COLO668 (cell line): ENCODE results near the gene MME.
"Not testable (repeated sequence)": the region's sequence is repeated elsewhere in the genome, so short reads cannot be mapped to it uniquely, and the experiment has no call there.

ENCODE experiments used
- DNase-seq: peaks from one replicate; lab custom pipeline; 2025; ENCODE audit not compliant: unreplicated experiment; lab: John Stamatoyannopoulos, UW

The MME gene

GRCh38 chr3:155083313-155083905 is 3.3 kb downstream of the MME start:
- DNase-seq = no peak

DNA sequence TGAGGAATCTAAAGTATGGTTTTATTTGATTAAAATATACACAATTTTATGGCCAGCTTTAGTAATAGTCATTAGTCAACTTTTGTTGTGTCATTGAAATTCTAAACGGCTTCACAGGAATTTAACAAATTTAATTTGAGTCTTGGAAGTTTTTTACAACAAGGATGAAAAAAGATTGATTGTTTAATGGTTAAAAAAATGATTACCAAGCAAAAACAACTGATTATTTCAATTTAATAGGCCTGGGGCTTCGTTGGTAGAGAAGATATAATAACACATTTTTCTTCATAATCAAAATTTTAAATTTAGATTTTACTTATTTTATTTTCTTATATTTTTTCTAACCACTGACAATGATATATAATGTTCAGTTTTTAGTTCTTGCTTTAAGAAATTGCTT is 4.4 kb downstream of the MME start:
- no peak for DNase-seq

GRCh38 chr3:155086051-155086450 is 5.9 kb downstream of the MME start:
- DNase-seq = no peak

DNA sequence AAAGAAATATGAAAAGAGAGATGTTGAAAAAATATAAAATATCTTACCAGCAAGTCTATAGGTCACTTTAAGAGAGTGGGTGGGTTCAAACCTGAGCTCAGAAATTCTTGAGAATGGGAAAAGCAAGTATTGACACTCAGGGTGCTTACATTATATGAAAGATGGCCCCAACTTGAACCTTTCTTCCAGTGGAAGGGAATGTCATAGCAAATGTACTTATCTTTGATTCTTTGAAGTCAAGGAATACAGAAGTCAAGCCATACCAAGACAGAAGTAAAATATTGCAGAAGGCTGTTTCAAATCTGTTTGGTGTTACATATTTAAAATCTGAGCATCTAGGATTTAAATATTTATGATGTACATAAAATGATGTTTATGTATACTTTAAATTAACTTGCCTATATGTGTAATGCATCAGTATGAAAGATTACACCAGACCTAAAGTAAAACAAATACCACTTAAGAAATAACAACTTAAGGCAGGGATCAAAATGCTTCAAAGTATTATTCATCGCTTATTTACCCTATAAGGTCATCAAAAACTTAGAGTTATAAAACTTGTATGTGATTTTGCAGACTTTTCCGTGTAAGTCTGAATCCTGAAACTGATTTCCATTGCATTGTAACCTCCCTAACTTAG is 8.7 kb downstream of the MME start:
- no peak for DNase-seq

GRCh38 chr3:155089495-155089894 is 9.4 kb downstream of the MME start:
- DNase-seq = no peak

GRCh38 chr3:155093261-155093660 is 13.1 kb downstream of the MME start:
- DNase-seq = no peak

DNA sequence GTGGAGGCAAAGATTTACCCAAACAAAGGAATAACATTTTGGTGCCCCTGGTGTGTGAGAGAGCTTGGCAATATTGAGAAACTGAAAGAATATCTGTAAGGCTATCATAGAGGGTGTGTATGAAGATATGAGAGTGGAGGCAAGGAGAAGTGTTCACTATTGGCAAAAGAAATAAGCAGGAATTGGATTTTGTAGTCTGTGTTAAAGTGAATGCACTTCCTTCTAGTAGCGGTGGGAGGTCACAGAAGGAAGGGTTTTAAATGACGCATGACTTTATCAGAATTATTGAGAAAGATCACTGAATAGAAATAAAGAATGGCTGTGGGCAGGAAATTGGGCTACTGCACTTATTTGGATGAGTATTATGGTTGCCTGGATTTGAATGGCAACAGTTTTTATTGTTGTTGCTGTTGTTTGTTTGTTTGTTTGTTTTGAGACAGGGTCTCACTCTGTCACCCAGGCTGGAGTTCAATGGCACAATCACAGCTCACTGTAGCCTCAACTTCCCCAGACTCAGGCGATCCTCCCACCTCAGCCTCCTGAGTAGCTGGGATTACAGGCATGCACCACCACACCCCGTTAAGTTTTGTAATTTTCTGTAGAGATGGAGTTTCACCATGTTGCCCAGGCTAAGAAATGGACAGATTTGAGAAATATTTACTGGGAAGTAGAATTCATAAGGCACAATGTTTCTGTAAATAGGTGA is 16.3 kb downstream of the MME start:
- no peak for DNase-seq

DNA sequence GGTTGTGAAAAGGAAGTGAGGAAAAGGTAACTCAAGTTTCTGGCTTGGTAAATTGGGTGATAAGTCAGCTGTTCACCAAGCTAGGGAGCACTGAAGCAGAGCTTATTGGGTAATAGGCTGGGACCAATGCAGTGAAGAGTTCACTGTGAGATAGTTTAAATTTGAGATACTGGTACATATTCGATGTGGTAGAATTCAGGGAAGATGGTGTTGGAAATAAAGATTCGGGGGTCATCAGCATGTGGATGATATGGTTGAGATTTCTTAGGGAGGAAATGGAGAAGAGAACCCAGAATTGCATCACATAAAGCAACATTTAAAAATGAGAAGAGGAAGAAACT is 16.9 kb downstream of the MME start:
- DNase-seq = no peak

- no peak for DNase-seq
These were observed 21.3 kb downstream of the MME start for GRCh38 chr3:155101398-155101797.

- DNase-seq = no peak
These were observed 22.2 kb downstream of the MME start for GRCh38 chr3:155102329-155102728.

DNA sequence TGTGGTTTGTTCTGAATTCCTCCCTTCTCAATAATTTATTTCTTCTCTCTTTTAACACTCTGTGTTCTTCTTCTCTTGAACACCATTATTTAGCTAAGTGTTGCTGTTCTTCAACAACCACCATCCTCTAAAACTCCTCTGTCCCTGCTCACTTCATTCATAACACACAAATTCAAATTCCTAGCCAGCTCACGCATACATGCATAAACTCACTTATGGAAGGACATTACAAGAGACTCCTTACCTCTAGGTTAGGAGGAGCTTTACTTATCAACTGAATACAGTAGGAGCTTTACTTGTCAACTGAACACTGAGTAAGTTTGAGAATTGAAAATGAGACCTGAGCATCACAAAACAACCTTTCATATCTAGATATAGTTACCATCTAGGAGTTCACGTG is 23.6 kb downstream of the MME start:
- DNase-seq = no peak

- DNase-seq = no peak
These were observed 26.0 kb downstream of the MME start for GRCh38 chr3:155106119-155106518.

DNA sequence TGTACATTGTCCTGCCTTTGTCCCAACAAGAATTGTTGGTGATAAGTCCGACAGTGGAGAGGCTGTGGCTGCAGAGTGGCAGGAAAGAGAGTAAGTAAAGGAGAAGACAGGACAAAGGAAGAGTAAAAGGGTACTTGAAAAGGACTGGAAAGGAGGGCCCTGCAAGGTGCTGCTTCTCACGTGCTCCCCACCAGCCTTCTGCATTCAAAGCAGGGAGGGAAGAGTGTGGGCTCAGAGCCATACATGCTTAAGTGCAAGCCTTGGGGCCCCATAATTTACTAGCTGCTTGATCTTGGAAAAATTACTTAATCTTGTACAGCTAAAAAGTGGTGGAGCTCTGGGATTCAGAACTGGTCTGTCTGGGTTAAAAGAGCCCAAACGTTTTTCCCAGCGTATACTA is 29.9 kb downstream of the MME start:
- DNase-seq = no peak

DNA sequence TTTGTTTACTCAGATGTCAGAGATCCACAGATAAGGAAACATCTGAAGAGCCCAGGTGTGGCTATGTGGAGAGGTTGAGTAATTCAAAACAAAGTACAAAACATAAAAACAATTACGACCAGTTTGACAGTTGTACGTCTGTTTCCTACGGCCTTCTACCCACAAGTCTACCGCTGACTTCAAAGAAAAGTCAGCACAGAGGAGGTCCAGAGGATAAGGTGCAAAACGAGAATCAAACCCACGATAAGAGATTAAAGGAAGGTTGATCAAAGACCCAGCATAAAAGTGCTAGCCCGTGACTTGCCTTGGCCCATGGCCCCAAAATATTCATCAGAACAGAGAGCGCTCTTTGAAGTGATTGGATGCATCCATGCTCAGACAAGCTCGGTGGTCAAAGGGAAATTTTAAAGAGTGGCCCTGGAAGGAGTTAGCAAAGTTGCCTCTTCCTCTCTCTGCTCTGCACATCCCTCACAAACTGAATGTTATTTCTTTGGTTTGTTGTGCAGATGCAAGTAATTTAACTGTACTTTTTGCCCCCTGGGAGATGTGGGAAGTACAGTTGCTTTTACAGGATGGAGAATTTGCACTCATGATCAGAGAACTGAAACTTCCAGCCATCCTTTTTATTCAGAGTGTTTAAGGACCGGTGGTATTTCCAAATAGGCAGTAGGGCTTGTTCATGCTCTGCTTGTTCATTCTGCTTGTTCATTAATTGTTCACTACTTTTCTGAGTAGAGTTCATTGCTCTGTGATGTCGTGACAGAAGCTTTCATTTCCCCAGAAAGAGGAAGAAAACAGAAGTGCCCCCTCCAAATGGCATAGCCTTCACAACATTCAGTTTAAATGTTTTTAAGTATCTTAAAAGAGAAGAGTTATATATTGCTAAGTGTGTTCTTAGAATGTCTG is 31.1 kb downstream of the MME start:
- no peak for DNase-seq

- no peak for DNase-seq
These were observed 31.9 kb downstream of the MME start for GRCh38 chr3:155111971-155112370.

DNA sequence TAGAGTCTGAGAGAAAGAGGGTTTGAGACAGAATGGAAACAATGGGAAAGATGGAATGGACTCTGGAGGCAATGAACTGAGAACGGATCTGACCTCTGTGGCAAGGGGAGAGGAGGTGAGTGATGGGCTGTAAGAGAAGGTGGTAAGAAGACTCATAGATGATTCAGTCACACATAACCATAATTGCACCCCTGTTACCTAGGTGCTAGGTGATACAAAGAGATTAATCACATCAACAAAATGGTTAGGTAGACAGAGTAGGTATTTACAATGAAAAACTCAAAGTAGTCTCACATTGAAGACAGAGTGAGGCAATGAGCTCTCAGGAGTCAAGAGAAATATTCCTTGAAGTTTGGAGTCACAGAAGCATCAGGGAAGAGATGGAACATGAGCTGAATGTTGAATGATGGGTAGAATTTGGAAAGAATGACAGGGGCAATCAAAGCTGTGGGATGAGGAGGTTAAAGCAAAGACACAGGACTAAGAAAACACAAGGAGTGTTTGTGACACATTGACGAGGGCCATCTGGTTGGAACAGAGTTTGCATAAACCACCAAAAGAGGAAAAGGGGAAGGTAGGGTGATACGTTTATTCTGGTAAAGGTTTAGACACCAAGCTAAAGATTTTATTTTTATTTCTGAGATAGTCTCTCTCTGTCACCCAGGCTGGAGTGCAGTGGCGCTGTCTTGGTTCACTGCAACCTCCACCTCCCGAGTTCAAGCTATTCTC is 32.7 kb downstream of the MME start:
- DNase-seq = no peak

- DNase-seq = not testable (repeated sequence)
These were observed 44.6 kb downstream of the MME start for GRCh38 chr3:155124745-155125144.

DNA sequence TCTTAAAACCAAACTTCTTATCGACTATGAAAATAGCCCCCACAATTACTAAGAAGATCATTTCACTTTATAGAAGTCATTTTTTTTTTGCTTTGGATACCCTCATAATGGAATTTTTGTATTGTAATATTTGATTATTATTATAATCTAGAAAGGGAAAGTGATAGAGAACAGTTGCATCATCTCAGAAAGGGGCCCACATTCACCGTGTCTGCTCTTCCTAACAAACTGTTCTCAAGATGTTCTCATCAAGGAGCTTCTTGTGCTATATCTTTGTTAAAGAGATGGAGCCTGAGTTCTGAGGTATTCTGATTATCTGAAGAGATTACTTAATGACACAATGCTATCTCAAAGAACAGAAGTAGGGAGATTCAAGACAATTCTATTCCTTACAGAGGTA is 49.3 kb downstream of the MME start:
- DNase-seq = no peak

GRCh38 chr3:155130001-155130400 is 49.9 kb downstream of the MME start:
- no peak for DNase-seq

GRCh38 chr3:155131104-155131503 is 51.0 kb downstream of the MME start:
- DNase-seq = no peak

DNA sequence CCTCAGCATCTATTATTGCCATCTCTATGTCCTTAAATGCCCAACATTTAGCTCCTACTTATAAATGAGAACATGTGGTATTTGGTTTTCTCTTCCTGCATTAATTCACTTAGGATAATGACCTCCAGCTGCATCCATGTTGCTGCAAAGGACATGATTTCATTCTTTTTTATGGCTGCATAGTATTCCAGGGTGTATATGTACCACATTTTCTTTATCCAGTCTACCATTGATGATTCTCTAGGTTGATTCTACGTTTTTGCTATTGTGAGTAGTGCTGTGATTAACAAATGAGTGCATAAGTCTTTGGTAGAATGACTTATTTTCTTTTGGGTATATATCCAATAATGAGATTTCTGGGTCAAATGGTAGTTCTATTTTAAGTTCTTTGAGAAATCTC is 54.2 kb downstream of the MME start:
- not testable (repeated sequence) for DNase-seq
